ENCODE measurements around the gene MAN1A1.

- TF ChIP-seq POLR2A (IDR thresholded peaks at IDR 0.05; ENCODE audit: low read length) (no peak), GATA1 (IDR thresholded peaks at IDR 0.05; ENCODE audit: low read depth, low read length) (no peak)
Observed at GRCh38 chr6:119329794-119330180, 19.8 kb downstream of the MAN1A1 start.

Data from erythroblast (primary cell).